HCT116 (cell line): ENCODE measurements around the gene TTC29.

Experiments
- EZH2phosphoT487 ChIP-seq: fragments of 200-600 bp; IDR thresholded peaks from 2 replicates; pipeline ENCODE4 v1.6.1; 2018; ENCODE audit warnings: antibody characterized with exemption, borderline replicate concordance
- POLR2A ChIP-seq: IDR thresholded peaks from 2 replicates; pipeline ENCODE4 v1.7.0; 2011; ENCODE audit warnings: borderline replicate concordance; ENCODE audit not compliant: insufficient read depth, insufficient read length; ENCODE audit errors: extremely low read depth
- TF ChIP-seq, protein P1 (sequence below), 3 experiments: fragments of 200-600 bp in 1 of 3; sonication (generic) in 1 of 3; IDR thresholded peaks in 2 of 3; conservative IDR thresholded peaks in 1 of 3; 2 replicates each; pipeline ENCODE4 v1.5.1; 2012 to 2017; ENCODE audit warnings: low read depth in 2 of 3, low read length in 2 of 3, antibody characterized with exemption in 1 of 3, borderline replicate concordance in 1 of 3, control low read depth in 1 of 3, mild to moderate bottlenecking in 1 of 3, mixed read lengths in 1 of 3, mixed run types in 1 of 3, moderate library complexity in 1 of 3; ENCODE audit not compliant: insufficient read depth in 1 of 3

DNA sequence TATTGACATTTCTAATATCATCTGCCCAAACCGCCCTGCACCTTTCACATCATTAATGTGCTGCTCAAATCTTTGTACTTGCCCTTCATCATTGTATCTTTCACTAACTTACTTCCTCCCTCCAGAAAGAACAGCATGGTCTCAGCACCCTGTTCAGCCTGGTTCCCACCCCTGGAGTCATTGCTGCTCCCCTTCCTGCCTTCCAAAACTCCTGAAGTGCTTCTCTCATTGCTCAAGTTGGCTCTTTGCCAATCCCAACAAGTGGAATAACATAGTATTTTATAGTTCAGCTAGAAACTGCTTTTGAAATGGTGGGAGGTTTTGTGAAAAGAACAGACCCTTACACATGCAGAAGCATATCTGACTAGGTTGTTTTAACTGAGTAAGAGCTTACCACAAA lies 14.0 kb upstream of the TTC29 start:
- TF ChIP-seq, protein P1, sequence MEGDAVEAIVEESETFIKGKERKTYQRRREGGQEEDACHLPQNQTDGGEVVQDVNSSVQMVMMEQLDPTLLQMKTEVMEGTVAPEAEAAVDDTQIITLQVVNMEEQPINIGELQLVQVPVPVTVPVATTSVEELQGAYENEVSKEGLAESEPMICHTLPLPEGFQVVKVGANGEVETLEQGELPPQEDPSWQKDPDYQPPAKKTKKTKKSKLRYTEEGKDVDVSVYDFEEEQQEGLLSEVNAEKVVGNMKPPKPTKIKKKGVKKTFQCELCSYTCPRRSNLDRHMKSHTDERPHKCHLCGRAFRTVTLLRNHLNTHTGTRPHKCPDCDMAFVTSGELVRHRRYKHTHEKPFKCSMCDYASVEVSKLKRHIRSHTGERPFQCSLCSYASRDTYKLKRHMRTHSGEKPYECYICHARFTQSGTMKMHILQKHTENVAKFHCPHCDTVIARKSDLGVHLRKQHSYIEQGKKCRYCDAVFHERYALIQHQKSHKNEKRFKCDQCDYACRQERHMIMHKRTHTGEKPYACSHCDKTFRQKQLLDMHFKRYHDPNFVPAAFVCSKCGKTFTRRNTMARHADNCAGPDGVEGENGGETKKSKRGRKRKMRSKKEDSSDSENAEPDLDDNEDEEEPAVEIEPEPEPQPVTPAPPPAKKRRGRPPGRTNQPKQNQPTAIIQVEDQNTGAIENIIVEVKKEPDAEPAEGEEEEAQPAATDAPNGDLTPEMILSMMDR (IDR thresholded peaks at IDR 0.05 in 2 of 3, conservative IDR thresholded peaks at IDR 0.05 in 1 of 3; ENCODE audit: borderline replicate concordance in 1 of 3, insufficient read depth in 1 of 3, low read depth in 2 of 3, low read length in 2 of 3) = no peak
- TF ChIP-seq POLR2A = no peak
- TF ChIP-seq EZH2phosphoT487 = no peak
